BLaER1 (cell line): Measurements from ENCODE around the gene SYNRG.

Experiments
- H3K27ac ChIP-seq: shearing (Covaris generic); formaldehyde crosslinking; 2 replicates; pipeline ENCODE4 v1.8.1; 2022
- H3K27me3 ChIP-seq: shearing (Covaris generic); formaldehyde crosslinking; 2 replicates; pipeline ENCODE4 v1.8.1; 2022
- H3K36me3 ChIP-seq: shearing (Covaris generic); formaldehyde crosslinking; 2 replicates; pipeline ENCODE4 v1.8.1; 2022
- H3K4me1 ChIP-seq: shearing (Covaris generic); formaldehyde crosslinking; 2 replicates; pipeline ENCODE4 v1.8.1; 2022
- H3K4me2 ChIP-seq: shearing (Covaris generic); formaldehyde crosslinking; 2 replicates; pipeline ENCODE4 v1.8.1; 2022
- H3K4me3 ChIP-seq: shearing (Covaris generic); formaldehyde crosslinking; 2 replicates; pipeline ENCODE4 v1.8.1; 2022
- H3K9ac ChIP-seq: shearing (Covaris generic); formaldehyde crosslinking; 2 replicates; pipeline ENCODE4 v1.8.1; 2022
- H3K9me3 ChIP-seq: shearing (Covaris generic); formaldehyde crosslinking; 2 replicates; pipeline ENCODE4 v1.8.1; 2022
- H4K20me1 ChIP-seq: shearing (Covaris generic); formaldehyde crosslinking; 2 replicates; pipeline ENCODE4 v1.8.1; 2022
- Cebpa-rat ChIP-seq: shearing (Covaris generic); IDR thresholded peaks from 2 replicates; pipeline ENCODE4 v1.8.1; 2022

SYNRG gene

GRCh38 chr17:37567538-37567937, 41.7 kb downstream of the SYNRG start:
- no peak overlapping the region for H3K4me2 ChIP-seq
- no peaks in the 10 kb centered on the region for H3K4me1 ChIP-seq
- H3K36me3 ChIP-seq = peaks cover 85% of the 10 kb centered on the region
- no peaks in the 10 kb centered on the region for H3K27me3 ChIP-seq
- no peak overlapping the region for H3K27ac ChIP-seq
- H3K9ac ChIP-seq = no peak overlapping the region
- no peak for TF ChIP-seq Cebpa-rat
- 0 out of 2 replicates have a peak, but pooled peaks cover 2% of the 10 kb centered on the region for H4K20me1 ChIP-seq
- H3K4me3 ChIP-seq = no peak overlapping the region
- H3K9me3 ChIP-seq = peaks cover 13% of the 10 kb centered on the region; the same call in 1 of the 2 replicates

GRCh38 chr17:37567137-37567536, 42.1 kb downstream of the SYNRG start:
- peaks cover 85% of the 10 kb centered on the region for H3K36me3 ChIP-seq
- H4K20me1 ChIP-seq = 0 out of 2 replicates have a peak, but pooled peaks cover 6% of the 10 kb centered on the region
- peaks cover 13% of the 10 kb centered on the region; the same call in 1 of the 2 replicates for H3K9me3 ChIP-seq
- H3K27ac ChIP-seq = no peak overlapping the region
- H3K9ac ChIP-seq = no peak overlapping the region
- no peak overlapping the region for H3K4me3 ChIP-seq
- H3K4me2 ChIP-seq = no peak overlapping the region
- no peaks in the 10 kb centered on the region for H3K4me1 ChIP-seq
- no peaks in the 10 kb centered on the region for H3K27me3 ChIP-seq
- TF ChIP-seq Cebpa-rat = no peak

GRCh38 chr17:37564252-37564651, 45.0 kb downstream of the SYNRG start:
- Histone ChIP-seq H3K9ac (no peak overlapping the region), H4K20me1 (0 out of 2 replicates have a peak, but pooled peaks cover 7% of the 10 kb centered on the region), H3K4me2 (no peak overlapping the region), H3K4me1 (no peaks in the 10 kb centered on the region), H3K36me3 (peaks cover 86% of the 10 kb centered on the region), H3K27me3 (no peaks in the 10 kb centered on the region), H3K9me3 (peaks cover 13% of the 10 kb centered on the region; the same call in 1 of the 2 replicates), H3K27ac (no peak overlapping the region), H3K4me3 (no peak overlapping the region)
- TF ChIP-seq Cebpa-rat = no peak

GRCh38 chr17:37562016-37562745, 47.0 kb downstream of the SYNRG start:
- Histone ChIP-seq H3K27ac (no peak overlapping the region), H4K20me1 (0 out of 2 replicates have a peak, but pooled peaks cover 7% of the 10 kb centered on the region), H3K27me3 (no peaks in the 10 kb centered on the region), H3K36me3 (peaks cover 86% of the 10 kb centered on the region), H3K9ac (no peak overlapping the region), H3K9me3 (peaks cover 12% of the 10 kb centered on the region; the same call in 1 of the 2 replicates), H3K4me2 (no peak overlapping the region), H3K4me1 (no peaks in the 10 kb centered on the region), H3K4me3 (no peak overlapping the region)
- no peak for TF ChIP-seq Cebpa-rat

GRCh38 chr17:37558299-37558698, 50.9 kb downstream of the SYNRG start:
- peaks cover 77% of the 10 kb centered on the region for H3K36me3 ChIP-seq
- no peaks in the 10 kb centered on the region for H3K9me3 ChIP-seq
- TF ChIP-seq Cebpa-rat = no peak
- H3K9ac ChIP-seq = no peak overlapping the region
- no peaks in the 10 kb centered on the region for H3K27me3 ChIP-seq
- H3K4me1 ChIP-seq = no peaks in the 10 kb centered on the region
- H3K4me2 ChIP-seq = no peak overlapping the region
- 0 out of 2 replicates have a peak, but pooled peaks cover 7% of the 10 kb centered on the region for H4K20me1 ChIP-seq
- no peak overlapping the region for H3K27ac ChIP-seq
- no peak overlapping the region for H3K4me3 ChIP-seq

GRCh38 chr17:37557482-37557881, 51.7 kb downstream of the SYNRG start:
- H3K4me1 ChIP-seq = no peaks in the 10 kb centered on the region
- no peaks in the 10 kb centered on the region for H3K9me3 ChIP-seq
- no peak overlapping the region for H3K27ac ChIP-seq
- TF ChIP-seq Cebpa-rat = no peak
- peaks cover 11% of the 10 kb centered on the region; the same call in 1 of the 2 replicates for H4K20me1 ChIP-seq
- H3K36me3 ChIP-seq = peaks cover 82% of the 10 kb centered on the region
- no peak overlapping the region for H3K4me2 ChIP-seq
- no peaks in the 10 kb centered on the region for H3K27me3 ChIP-seq
- no peak overlapping the region for H3K9ac ChIP-seq
- no peak overlapping the region for H3K4me3 ChIP-seq

GRCh38 chr17:37555386-37555785, 53.8 kb downstream of the SYNRG start:
- Histone ChIP-seq H3K36me3 (peaks cover 72% of the 10 kb centered on the region), H4K20me1 (peaks cover 28% of the 10 kb centered on the region; the same call in 1 of the 2 replicates)

GRCh38 chr17:37553401-37553966, 55.7 kb downstream of the SYNRG start:
- no peak overlapping the region for H3K27ac ChIP-seq
- H3K4me2 ChIP-seq = no peak overlapping the region
- H3K36me3 ChIP-seq = peaks cover 65% of the 10 kb centered on the region
- H3K4me3 ChIP-seq = no peak overlapping the region
- peaks cover 8% of the 10 kb centered on the region; the same call in 1 of the 2 replicates for H3K4me1 ChIP-seq
- no peaks in the 10 kb centered on the region for H3K27me3 ChIP-seq
- H3K9ac ChIP-seq = no peak overlapping the region
- no peak for TF ChIP-seq Cebpa-rat
- no peaks in the 10 kb centered on the region for H3K9me3 ChIP-seq
- peaks cover 47% of the 10 kb centered on the region; the same call in 1 of the 2 replicates for H4K20me1 ChIP-seq

More at GRCh38 chr17:37555386-37555785, 53.8 kb downstream of the SYNRG start:
- no peak for TF ChIP-seq Cebpa-rat
- Histone ChIP-seq H3K9ac (no peak overlapping the region), H3K9me3 (no peaks in the 10 kb centered on the region), H3K4me2 (no peak overlapping the region), H3K4me1 (no peaks in the 10 kb centered on the region), H3K4me3 (no peak overlapping the region), H3K27me3 (no peaks in the 10 kb centered on the region), H3K27ac (no peak overlapping the region)

GRCh38 chr17:37551788-37552187, 57.4 kb downstream of the SYNRG start:
- peaks cover 67% of the 10 kb centered on the region for H3K36me3 ChIP-seq
- no peaks in the 10 kb centered on the region for H3K27me3 ChIP-seq
- TF ChIP-seq Cebpa-rat = no peak
- no peak overlapping the region for H3K4me3 ChIP-seq
- H4K20me1 ChIP-seq = peaks cover 64% of the 10 kb centered on the region; the same call in 1 of the 2 replicates
- H3K4me2 ChIP-seq = no peak overlapping the region
- no peak overlapping the region for H3K9ac ChIP-seq
- peaks cover 8% of the 10 kb centered on the region; the same call in 1 of the 2 replicates for H3K4me1 ChIP-seq
- no peaks in the 10 kb centered on the region for H3K9me3 ChIP-seq
- no peak overlapping the region for H3K27ac ChIP-seq

GRCh38 chr17:37547986-37548385, 61.2 kb downstream of the SYNRG start:
- Histone ChIP-seq H3K9me3 (no peaks in the 10 kb centered on the region), H3K27me3 (no peaks in the 10 kb centered on the region), H3K4me1 (peaks cover 8% of the 10 kb centered on the region; the same call in 1 of the 2 replicates), H3K4me3 (no peak overlapping the region), H3K4me2 (no peak overlapping the region), H4K20me1 (peaks cover 99% of the 10 kb centered on the region; the same call in 1 of the 2 replicates), H3K9ac (no peak overlapping the region), H3K36me3 (peaks cover 66% of the 10 kb centered on the region), H3K27ac (no peak overlapping the region)
- TF ChIP-seq Cebpa-rat = no peak
